ENCODE results near the gene PRDM8.

DNA sequence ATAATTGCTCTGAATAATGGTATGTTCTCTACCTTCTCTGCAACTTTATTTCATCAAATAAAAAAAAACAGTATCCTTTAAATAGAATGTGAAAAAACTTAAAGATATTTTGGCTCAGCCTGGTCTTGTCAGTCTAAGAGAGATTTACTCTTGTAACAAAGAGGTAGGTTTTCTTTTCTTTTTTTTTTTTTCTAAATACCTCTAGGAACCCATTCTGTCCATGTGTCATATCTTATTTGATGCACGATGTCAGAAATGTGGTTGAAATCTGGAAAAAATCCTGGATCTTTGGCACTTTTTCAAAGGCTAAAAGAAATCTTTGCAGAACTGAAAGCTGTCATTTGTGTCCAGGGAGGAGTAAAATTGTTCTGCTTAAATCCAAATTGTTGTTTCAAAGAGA lies 51.8 kb downstream of the PRDM8 start:
- TF ChIP-seq, protein P1, sequence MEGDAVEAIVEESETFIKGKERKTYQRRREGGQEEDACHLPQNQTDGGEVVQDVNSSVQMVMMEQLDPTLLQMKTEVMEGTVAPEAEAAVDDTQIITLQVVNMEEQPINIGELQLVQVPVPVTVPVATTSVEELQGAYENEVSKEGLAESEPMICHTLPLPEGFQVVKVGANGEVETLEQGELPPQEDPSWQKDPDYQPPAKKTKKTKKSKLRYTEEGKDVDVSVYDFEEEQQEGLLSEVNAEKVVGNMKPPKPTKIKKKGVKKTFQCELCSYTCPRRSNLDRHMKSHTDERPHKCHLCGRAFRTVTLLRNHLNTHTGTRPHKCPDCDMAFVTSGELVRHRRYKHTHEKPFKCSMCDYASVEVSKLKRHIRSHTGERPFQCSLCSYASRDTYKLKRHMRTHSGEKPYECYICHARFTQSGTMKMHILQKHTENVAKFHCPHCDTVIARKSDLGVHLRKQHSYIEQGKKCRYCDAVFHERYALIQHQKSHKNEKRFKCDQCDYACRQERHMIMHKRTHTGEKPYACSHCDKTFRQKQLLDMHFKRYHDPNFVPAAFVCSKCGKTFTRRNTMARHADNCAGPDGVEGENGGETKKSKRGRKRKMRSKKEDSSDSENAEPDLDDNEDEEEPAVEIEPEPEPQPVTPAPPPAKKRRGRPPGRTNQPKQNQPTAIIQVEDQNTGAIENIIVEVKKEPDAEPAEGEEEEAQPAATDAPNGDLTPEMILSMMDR (conservative IDR thresholded peaks at IDR 0.05; ENCODE audit: low read depth, low read length) = no peak
- TF ChIP-seq EZH2 (IDR thresholded peaks at IDR 0.05; ENCODE audit: borderline replicate concordance, low read depth, low read length, poor library complexity, severe bottlenecking) = no peak

Measured in A673 (cell line).